AG09319 (cell line): ENCODE measurements around the gene CUL1.
"Not testable (repeated sequence)": the region's sequence is repeated elsewhere in the genome, so short reads cannot be mapped to it uniquely, and the experiment has no call there.

ENCODE experiments used
- DNase-seq: peaks from one replicate; pipeline ENCODE4 v3.0.0-alpha.2; 2010; ENCODE audit warnings: low read depth; ENCODE audit errors: extremely low read depth
- CTCF ChIP-seq: IDR thresholded peaks from 2 replicates; pipeline ENCODE4 v1.5.1; 2011; ENCODE audit warnings: low read depth, mild to moderate bottlenecking, inconsistent platforms, low read length, moderate library complexity

CUL1 gene

GRCh38 chr7:148709014-148709413, 10.3 kb downstream of the CUL1 start:
- TF ChIP-seq CTCF: no peak
- no peak for DNase-seq

GRCh38 chr7:148710426-148710825, 11.7 kb downstream of the CUL1 start:
- DNase-seq: not testable (repeated sequence)

GRCh38 chr7:148711191-148712102, 12.7 kb downstream of the CUL1 start:
- no peak for DNase-seq
- no peak for TF ChIP-seq CTCF

- no peak for DNase-seq
- no peak for TF ChIP-seq CTCF
Measured at GRCh38 chr7:148712678-148713329, 14.1 kb downstream of the CUL1 start.

- DNase-seq: no peak
- TF ChIP-seq CTCF: no peak
Measured at GRCh38 chr7:148714498-148714897, 15.8 kb downstream of the CUL1 start.

- no peak for TF ChIP-seq CTCF
- no peak for DNase-seq
Measured at GRCh38 chr7:148715027-148715426, 16.3 kb downstream of the CUL1 start.

GRCh38 chr7:148717266-148717793, 18.6 kb downstream of the CUL1 start:
- DNase-seq: no peak
- TF ChIP-seq CTCF: no peak
